Measurements from ENCODE around the gene GNAZ. TPM values are rescaled to one million over a fixed set of nuclear protein-coding genes. Genes with fewer than 3 reads are reported as not detected.

GNAZ gene
- total RNA-seq, 1 experiment from 2014 or later: 0.82 TPM

- CTCF ChIA-PET: interaction anchor here (0.6 kb wide), 1 partner anchor 238 kb away, joined by 3 read pairs; no protein-coding TSS in a partner anchor
- no peak overlapping the region for H3K27ac Mint-ChIP-seq (ENCODE audit: low read depth, unreplicated experiment)
- no peak overlapping the region for H3K4me3 Mint-ChIP-seq (ENCODE audit: unreplicated experiment)
- intact Hi-C loops (cut with micrococcal nuclease): no loop called here
- POLR2A ChIA-PET: interaction anchor here (0.6 kb wide), 1 partner anchor 1277 kb away, joined by 3 read pairs; no protein-coding TSS in a partner anchor
- no peaks in the 10 kb centered on the region for H3K4me1 Mint-ChIP-seq (ENCODE audit: insufficient read depth, unreplicated experiment)
- no peaks in the 10 kb centered on the region for H3K36me3 Mint-ChIP-seq (ENCODE audit: insufficient read depth, unreplicated experiment)
- BruUV-seq (replicated peaks): no TSS peak
- no peaks in the 10 kb centered on the region for H3K27me3 Mint-ChIP-seq (ENCODE audit: insufficient read depth, unreplicated experiment)
- DNase-seq (ENCODE audit: unreplicated experiment): no peak
- TF ChIP-seq, protein P1, sequence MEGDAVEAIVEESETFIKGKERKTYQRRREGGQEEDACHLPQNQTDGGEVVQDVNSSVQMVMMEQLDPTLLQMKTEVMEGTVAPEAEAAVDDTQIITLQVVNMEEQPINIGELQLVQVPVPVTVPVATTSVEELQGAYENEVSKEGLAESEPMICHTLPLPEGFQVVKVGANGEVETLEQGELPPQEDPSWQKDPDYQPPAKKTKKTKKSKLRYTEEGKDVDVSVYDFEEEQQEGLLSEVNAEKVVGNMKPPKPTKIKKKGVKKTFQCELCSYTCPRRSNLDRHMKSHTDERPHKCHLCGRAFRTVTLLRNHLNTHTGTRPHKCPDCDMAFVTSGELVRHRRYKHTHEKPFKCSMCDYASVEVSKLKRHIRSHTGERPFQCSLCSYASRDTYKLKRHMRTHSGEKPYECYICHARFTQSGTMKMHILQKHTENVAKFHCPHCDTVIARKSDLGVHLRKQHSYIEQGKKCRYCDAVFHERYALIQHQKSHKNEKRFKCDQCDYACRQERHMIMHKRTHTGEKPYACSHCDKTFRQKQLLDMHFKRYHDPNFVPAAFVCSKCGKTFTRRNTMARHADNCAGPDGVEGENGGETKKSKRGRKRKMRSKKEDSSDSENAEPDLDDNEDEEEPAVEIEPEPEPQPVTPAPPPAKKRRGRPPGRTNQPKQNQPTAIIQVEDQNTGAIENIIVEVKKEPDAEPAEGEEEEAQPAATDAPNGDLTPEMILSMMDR (IDR thresholded peaks at IDR 0.05; ENCODE audit: unreplicated experiment): no peak
- no peaks in the 10 kb centered on the region for H3K9me3 Mint-ChIP-seq (ENCODE audit: unreplicated experiment)
Observed at GRCh38 chr22:23064381-23065068, 5.8 kb upstream of the GNAZ start.

DNA sequence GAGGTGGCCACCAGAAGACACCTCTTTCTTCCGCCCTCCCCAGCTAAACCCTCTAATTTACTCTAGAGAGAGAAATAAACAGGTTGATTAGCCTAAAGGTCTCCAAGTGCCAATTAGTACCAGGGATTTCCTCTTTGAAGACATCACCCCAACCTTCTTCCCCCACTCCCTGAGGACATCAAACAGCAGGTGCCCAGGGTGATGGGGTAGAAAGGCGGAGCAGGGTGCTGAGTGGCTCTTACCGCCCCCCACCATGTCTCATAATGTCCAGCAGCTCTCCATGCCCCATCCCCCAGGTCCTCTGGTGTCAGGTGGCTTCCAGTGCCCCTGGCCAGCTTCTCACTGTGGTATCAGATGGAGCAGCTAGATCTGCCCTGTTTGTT, 5.3 kb upstream of the GNAZ start:
- Mint-ChIP-seq H3K4me3 (ENCODE audit: unreplicated experiment) (no peak overlapping the region), H3K27ac (ENCODE audit: low read depth, unreplicated experiment) (no peak overlapping the region), H3K36me3 (ENCODE audit: insufficient read depth, unreplicated experiment) (no peaks in the 10 kb centered on the region), H3K27me3 (ENCODE audit: insufficient read depth, unreplicated experiment) (no peaks in the 10 kb centered on the region), H3K9me3 (ENCODE audit: unreplicated experiment) (no peaks in the 10 kb centered on the region), H3K4me1 (ENCODE audit: insufficient read depth, unreplicated experiment) (no peaks in the 10 kb centered on the region)
- TF ChIP-seq, protein P1 (IDR thresholded peaks at IDR 0.05; ENCODE audit: unreplicated experiment): no peak
- intact Hi-C loops (cut with micrococcal nuclease): no loop called here
- no peak for DNase-seq (ENCODE audit: unreplicated experiment)
- BruUV-seq (replicated peaks): no TSS peak
- ChIA-PET POLR2A (interaction anchor here (0.6 kb wide), 1 partner anchor 1277 kb away, joined by 3 read pairs; no protein-coding TSS in a partner anchor), CTCF (no interaction called here)

- ChIA-PET CTCF (interaction anchor here (0.6 kb wide), 1 partner anchor 475 kb away, joined by 3 read pairs; no protein-coding TSS in a partner anchor), POLR2A (no interaction called here)
- H3K36me3 Mint-ChIP-seq (ENCODE audit: insufficient read depth, unreplicated experiment): no peaks in the 10 kb centered on the region
- TF ChIP-seq, protein P1 (IDR thresholded peaks at IDR 0.05; ENCODE audit: unreplicated experiment): no peak
- no peak for DNase-seq (ENCODE audit: unreplicated experiment)
- no peaks in the 10 kb centered on the region for H3K27me3 Mint-ChIP-seq (ENCODE audit: insufficient read depth, unreplicated experiment)
- no peak overlapping the region for H3K4me3 Mint-ChIP-seq (ENCODE audit: unreplicated experiment)
- intact Hi-C loops (cut with micrococcal nuclease): no loop called here
- BruUV-seq (replicated peaks): no TSS peak
- no peaks in the 10 kb centered on the region for H3K9me3 Mint-ChIP-seq (ENCODE audit: unreplicated experiment)
- no peak overlapping the region for H3K27ac Mint-ChIP-seq (ENCODE audit: low read depth, unreplicated experiment)
- no peaks in the 10 kb centered on the region for H3K4me1 Mint-ChIP-seq (ENCODE audit: insufficient read depth, unreplicated experiment)
Observed at GRCh38 chr22:23065495-23066122, 4.7 kb upstream of the GNAZ start.

GRCh38 chr22:23066200-23067022, 3.9 kb upstream of the GNAZ start:
- no peaks in the 10 kb centered on the region for H3K9me3 Mint-ChIP-seq (ENCODE audit: unreplicated experiment)
- no peaks in the 10 kb centered on the region for H3K36me3 Mint-ChIP-seq (ENCODE audit: insufficient read depth, unreplicated experiment)
- no peak for DNase-seq (ENCODE audit: unreplicated experiment)
- no peak overlapping the region for H3K27ac Mint-ChIP-seq (ENCODE audit: low read depth, unreplicated experiment)
- no peaks in the 10 kb centered on the region for H3K27me3 Mint-ChIP-seq (ENCODE audit: insufficient read depth, unreplicated experiment)
- POLR2A ChIA-PET: interaction anchor here (0.6 kb wide), 1 partner anchor 42 kb away, joined by 3 read pairs; no protein-coding TSS in a partner anchor
- intact Hi-C loops (cut with micrococcal nuclease): no loop called here
- CTCF ChIA-PET: interaction anchor here (0.6 to 0.7 kb wide), 2 partner anchors 475 to 1081 kb away, joined by 3 read pairs; no protein-coding TSS in a partner anchor
- BruUV-seq (replicated peaks): no TSS peak
- H3K4me1 Mint-ChIP-seq (ENCODE audit: insufficient read depth, unreplicated experiment): no peaks in the 10 kb centered on the region
- no peak overlapping the region for H3K4me3 Mint-ChIP-seq (ENCODE audit: unreplicated experiment)
- TF ChIP-seq, protein P1 (IDR thresholded peaks at IDR 0.05; ENCODE audit: unreplicated experiment): no peak
